GM19467 (cell line): ENCODE measurements around the gene ATF6.
A peak's percentile ranks its signal among the peaks of the same experiment; 100 is the strongest.
"Not testable (repeated sequence)": the region's sequence is repeated elsewhere in the genome, so short reads cannot be mapped to it uniquely, and the experiment has no call there.

Source experiments
- ATAC-seq: cut with Tn5 transposase; IDR thresholded peaks from one replicate; pipeline ENCODE4 v1.9.1; 2021; ENCODE audit warnings: mild to moderate bottlenecking, moderate library complexity; ENCODE audit not compliant: unreplicated experiment

Gene ATF6

DNA sequence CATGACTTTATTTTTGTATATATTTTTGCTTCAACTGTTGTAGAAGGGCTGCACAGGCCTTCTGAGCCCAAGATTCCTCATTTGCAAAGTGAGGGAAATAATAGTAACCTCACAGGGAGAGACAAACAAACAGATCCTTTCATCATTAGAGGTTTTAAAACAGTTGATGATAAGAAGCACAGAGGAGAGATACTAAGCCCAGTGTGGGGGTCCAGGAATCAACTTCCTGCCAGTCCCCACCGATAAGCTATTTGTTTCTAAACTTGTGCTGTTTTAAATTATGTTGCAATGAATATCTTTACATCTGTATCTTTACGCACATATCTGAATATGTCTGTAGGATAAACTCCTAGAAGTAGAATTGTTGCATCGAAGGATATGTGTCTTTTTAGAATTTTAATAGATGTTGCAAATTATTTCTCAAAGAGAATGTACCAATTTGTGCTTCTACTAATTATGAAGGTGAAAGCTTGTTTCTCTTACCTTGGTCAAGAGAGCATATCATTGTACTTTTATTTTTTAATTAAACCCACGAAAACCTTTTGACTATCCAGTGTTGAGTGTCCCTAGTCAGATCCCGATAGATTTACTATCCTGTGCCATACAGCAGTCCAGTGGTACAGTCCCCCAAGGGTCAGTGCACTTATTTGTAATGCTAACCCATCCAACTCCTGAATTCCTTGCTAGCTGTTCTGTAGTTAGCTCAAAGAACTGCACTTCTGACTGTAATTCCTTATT lies 34.0 kb upstream of the ATF6 start:
- ATAC-seq: no peak

DNA sequence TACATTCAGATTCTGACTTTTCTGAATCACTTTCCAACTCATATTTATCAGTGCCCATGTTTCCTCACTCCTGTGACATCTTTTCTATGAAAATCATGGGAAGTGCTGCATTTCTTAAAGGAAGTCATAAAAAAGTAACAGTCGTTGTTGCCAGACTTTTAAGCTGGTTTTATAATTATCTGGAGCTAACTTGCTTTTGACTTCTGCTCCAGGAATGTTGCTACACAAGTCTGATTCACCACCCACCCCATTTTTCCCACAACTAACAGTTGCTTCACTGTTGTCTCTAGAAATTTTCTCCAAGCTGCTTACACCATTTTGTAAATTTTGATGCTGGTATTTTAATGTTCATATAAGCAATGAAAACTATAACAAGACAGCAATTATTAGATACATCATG lies 32.6 kb upstream of the ATF6 start:
- ATAC-seq: no peak

DNA sequence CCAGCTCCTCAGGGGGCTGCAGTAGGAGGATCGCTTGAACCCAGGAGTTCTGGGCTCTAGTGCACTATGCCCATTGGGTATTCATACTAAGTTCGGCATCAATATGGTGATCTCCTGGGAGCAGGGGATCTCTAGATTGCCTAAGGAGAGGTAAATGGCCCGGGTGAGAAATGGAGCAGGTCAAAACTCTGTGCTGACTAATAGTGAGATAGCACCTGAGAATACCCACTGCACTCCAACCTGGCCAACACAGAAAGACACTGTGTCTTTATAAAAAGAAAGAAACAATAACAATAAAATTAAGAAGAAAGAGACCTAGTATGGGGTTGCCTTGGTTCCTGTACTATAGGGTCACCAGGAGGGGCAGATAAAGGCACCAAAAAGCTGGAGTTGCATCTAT lies 30.3 kb upstream of the ATF6 start:
- no peak for ATAC-seq

DNA sequence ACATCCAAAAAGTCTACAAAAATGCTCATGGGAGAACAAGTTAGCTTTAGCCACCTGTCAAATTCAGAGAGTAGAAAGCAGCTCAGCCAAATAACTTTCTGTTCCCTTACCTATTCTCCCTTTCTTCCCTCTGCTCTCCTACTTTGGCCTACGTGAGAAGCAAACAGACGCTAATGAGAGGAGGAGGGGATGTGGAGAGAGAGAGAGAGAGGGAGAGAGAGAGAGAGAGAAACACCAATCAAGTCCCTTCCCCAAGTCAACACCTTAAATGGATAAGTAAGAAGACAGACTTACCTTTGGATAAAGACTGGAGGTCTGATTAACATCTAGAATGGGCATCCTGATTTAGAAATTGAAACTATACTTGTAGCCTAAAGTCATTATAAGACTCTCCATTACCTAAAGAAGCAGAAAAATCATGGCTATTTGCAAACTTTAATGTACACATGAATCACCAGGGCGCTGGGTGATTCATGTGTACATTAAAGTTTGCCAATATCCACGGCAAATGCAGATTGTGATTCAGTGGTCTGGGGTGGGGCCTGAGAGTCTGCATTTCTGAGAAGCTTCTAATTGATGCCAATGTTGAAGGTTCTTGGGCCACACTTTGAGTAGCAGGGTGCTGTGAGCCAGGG lies 29.7 kb upstream of the ATF6 start:
- no peak for ATAC-seq

DNA sequence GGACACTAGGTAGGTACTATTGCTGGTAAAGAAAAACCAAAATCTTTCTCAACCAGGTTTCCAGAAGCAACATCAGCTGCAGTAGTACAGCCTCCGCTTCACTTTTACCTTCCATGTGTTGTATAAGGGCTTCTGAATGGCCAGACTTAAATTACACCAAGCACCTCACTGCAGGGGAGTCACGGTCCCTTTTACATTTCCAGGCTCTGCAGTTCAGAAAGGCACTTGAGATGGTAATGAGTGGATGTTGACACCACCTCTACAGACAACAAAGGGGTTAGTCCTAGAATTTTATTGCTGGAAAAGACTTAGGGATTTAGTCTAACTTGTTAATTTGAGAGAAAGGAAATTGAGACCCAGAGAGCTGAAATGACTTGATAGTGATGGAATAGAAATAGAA lies 28.5 kb upstream of the ATF6 start:
- ATAC-seq: no peak

DNA sequence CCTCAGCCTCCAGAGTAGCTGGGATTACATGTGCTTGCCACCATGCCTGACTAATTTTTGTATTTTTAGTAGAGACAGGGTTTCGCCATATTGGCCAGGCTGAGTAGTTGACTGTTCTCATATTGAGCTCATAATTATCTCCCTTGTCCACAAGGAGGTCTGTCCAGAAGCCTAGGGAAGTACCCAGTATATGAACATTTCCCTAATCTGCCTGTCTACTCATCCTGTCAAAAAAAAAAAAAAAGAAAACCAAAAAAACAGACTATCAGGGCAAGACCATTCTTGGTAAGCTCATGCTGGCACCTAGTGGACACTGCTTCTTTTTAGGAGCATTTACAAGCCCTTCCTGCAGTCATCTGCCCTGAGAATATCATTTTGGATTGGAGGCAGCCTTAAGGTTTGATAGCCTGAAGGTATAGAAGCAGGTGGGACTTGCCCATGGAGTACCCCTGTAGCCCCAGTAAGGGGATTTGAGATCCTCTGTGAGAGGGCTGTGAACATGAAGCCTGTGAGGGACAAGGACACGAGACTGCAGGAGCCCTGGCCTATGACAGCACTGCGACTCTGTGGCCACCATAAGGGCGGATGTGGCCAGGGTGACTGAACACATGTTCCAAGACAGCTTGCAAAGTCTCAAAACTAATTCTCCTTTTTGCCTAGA lies 27.4 kb upstream of the ATF6 start:
- peak; percentile 48 for ATAC-seq

DNA sequence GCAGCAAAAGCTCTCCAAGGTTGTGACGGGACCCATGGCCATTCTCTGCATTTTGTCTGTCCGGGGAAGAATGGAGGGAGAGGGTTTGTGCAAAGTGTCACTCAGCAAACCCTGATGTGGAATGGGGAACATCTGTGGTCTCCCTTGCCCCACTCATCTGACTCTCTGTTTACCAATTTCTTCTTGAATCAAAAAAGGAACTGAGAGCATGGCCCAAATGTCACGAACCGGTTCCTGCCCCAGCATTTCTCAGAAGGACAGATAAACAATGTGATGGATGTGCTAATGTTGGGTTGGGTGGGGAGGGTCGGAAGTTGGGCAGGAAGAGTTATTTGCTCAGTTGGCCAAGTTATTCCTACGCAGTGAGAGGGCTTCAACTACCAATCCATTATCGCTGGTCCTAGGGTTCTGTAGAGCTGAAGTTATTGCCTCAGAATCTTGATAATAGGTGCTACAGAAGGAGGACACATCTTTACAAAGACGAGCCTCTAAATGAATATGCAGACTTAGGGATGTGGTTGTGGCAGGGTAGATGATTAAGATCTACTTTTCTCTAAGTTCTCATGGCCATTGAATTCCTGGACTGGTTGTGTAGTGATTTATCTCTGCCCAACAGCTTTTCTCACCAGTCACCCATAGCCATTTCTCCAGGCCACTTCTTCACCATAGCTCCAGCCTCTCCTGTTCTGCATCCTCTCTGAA lies 26.1 kb upstream of the ATF6 start:
- ATAC-seq: no peak

DNA sequence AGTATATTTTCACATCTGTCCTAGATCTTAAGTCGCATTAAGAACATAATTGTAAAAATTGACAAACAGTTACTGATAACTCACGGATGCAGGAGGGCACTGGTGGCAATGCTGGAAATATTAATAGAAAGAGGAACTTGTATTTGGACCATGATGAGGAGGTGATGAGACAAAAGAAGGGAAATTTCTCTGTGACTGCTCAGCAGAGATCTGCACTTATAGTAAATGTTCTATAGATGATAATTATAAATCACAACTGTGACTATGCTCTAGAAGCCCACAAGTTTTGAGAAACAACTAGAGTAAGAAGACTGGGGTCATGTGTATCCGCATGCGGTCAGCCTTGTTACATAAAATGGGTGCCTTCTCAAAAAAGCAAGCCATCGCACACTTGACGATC lies 25.2 kb upstream of the ATF6 start:
- no peak for ATAC-seq

DNA sequence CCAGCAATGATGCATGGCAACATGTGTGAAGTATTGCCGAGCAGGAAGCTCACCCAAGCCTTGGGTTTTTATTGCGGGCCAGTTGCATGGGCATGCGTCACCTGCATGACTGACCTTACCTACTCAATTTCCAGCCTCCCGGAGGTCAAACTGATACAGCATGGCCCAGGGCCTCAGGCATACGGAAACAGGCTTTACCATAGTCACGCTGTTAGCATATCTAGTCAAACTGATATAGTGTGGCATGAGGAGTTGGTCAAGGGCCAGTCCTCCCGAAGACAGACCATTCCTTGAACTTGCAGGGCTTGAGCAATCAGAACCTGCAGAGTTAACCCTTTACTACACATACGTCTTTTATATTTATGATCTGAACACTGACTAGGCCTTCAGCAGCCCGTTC lies 22.9 kb upstream of the ATF6 start:
- no peak for ATAC-seq

DNA sequence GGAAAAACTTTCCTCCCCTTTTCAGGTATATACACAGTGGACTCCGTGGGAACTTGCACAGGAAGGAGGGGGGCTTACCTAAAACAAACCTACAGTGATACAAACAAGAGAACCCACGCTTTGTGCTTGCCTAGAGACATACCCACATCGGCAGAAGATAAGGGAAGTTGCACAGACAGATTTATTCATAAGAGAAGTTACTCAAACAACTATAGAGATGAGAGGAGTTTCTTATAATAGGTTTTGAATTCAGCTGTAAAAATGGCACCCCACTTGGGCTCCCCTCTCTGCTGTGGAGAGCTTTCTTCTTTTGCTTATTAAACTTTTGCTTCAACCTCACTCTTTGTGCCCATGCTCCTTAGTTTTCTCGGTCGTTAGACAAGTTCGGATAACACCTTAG lies 18.3 kb upstream of the ATF6 start:
- no peak for ATAC-seq

DNA sequence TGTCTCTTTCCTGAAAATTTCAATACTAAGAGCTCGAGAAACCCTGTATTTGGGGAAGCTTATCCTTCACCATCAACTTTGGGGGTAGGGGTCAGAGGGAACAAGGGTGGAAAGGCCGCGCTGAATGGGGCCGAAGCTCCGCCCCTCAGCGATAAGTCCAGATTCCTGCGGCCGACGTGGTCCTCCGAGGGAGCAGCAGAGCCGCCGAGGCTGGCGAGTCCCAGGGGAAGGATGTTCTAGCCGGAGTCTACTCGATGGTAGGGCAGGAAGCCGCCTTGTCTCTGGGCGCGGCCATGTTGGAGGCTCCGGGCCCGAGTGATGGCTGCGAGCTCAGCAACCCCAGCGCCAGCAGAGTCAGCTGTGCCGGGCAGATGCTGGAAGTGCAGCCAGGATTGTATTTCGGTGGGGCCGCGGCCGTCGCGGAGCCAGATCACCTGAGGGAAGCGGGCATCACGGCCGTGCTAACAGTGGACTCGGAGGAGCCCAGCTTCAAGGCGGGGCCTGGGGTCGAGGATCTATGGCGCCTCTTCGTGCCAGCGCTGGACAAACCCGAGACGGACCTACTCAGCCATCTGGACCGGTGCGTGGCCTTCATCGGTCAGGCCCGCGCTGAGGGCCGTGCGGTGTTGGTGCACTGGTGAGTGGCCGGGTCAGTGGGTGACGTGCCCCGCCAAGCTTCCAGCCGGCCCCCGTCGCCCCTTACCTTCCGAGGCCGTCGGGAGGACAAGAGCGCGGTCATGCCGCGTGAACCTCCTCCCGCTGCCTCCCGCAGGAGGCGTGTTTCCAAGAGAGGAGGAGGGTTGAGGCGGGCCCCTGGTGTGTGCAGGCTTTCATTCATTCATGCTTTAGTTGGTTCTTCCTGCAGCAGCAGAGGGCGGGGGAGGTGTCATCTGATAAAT lies 16.4 kb upstream of the ATF6 start, which contains the start of gene DUSP12:
Gene DUSP12, plus strand, starts transcription at position 278 of the 899 bp plus-strand sequence. Its CDS starts 16 bp downstream, at position 294.
- peak; percentile 94 for ATAC-seq

DNA sequence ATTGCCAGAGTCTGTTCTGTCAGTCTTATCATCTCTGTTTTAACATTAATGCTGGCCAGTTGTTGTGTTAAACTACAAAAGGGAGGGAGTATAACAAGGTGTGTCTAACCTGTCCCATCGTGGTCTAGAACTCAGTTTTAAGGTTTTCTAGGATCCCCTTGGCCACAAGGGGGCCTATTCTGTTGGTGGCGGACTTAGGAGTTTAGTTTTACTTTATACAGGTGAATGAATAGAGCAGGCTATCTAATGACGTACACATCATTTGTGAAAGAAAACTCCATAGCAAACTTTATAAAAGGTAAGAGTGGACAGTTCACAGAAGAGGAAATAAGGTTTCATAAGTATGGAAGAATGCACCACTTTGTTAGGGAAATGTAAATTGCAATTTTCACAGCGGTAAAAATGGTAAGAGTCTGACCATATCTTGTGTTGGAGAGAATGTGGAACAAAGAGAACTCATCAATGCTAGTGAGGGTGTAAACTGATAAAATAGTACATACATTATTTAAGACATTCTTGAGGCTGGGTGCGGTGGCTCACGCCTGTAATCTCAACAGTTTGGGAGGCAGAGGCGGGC lies 2.5 kb upstream of the ATF6 start:
- ATAC-seq: no peak

DNA sequence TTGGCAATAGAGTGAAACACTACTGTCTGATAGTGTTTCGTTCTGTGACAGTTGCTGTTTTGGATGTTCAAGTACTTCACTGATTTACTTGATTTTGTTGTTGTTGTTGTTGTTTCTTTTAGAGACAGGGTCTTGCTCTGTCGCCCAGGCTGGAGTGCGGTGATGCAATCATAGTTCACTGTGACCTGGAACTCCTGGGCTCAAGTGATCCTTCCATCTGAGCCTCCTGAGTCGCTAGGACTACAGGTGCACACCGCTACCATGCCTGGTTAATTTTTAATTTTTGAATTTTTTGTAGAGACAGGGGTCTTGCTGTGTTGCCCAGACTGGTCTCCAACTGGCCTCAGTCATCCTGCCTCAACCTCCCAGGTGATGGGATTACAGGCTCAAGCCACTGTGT lies 2.3 kb downstream of the ATF6 start:
- ATAC-seq: no peak

DNA sequence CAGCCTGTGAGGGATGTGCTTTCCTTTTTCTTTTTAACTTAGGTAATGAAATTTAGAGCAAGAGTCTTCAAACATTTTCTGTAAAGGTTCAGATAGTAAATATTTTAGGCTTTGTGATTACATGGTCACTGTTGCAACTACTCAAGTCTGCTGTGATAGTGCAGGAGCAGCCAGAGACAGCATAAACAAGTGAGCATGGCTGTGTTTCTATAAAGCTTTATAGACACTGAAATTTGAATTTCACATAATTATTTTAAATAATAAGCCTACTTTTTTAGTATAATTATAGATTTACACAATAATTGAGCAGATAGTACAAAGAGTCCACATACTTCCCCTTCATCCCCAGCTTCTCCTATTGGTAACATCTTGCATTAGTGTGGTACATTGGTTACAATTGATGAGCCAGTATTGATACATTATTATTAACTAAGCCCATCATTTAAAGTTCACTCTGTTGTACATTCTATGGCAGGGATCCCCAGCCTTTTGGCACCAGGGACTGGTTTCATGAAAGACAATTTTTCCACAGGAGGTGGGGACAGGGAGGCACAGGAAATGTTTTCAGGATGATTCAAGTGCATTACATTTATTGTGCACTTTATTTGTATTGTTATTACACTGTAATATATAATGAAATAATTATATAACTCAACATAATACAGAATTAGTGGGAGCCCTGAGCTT lies 3.0 kb downstream of the ATF6 start:
- no peak for ATAC-seq

DNA sequence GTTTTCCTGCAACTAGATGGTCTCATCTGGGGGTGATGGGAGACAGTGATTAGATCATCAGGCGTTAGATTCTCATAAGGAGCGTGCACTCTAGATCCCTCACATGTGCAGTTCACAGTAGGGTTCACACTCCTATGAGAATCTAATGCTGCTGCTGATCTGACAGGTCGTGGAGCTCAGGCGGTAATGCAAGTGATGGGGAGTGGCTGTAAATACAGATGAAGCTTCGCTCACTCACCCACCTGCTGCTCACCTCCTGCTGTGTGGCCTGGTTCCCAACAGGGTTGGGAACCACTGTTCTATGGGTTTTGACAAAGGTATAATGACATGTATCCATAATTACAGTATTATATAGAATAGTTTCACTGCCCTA lies 3.5 kb downstream of the ATF6 start:
- ATAC-seq: not testable (repeated sequence)

DNA sequence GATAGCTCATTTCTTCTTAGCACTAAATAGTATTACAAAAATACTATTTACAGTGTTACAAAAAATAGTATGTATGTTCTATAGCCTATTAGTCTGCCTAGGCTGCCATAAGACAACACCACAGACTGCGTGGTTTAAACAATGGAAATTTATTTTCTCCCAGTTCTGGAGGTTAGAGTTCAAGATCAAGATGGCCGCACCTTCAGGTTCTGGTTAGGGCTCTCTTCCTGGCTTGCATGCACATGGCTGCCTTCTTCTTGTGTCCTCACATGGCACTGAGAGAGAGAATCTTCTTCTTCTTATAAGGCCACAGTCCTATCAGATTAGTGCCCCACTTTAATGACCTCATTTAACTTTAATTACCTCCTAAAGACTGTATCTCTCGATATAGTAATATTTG lies 4.1 kb downstream of the ATF6 start:
- ATAC-seq: no peak

DNA sequence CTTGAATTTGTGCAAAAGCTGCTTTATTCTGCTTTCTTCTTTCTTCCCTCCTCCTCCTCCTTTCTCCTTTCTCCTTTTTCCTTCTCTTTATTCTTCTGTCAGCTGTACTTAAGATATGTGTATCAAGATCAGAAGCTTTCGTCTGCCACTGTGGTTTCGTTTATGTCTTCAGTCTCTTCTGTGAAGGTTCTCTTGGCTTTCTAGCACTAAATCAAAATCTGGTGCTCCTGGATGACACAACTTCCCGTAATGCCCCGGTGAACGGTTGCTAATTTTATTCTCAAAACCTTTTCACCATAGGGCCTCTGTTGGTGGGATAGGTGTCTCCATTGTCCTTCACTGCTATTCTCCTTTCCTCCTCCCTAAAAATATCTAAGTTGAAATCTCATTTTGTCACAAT lies 5.0 kb downstream of the ATF6 start:
- no peak for ATAC-seq

DNA sequence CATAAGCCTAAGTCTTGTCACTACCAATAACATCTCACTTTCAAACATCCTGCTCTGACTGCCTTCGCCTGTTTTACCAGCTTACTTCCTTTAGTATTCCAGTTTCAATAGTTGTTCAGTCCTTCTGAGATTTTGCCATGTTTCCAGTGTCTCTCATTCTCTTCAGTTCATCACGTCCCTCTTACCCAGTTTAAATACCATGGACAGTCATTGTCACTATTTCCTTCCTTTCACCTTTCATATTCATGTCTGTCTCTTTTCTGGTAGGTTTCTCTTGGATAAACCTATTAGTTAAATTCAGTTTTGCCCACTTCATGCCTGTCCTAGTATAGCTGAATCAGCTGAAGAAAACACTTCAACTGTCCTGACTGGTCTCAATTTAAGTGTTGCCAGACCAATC lies 5.9 kb downstream of the ATF6 start:
- no peak for ATAC-seq

DNA sequence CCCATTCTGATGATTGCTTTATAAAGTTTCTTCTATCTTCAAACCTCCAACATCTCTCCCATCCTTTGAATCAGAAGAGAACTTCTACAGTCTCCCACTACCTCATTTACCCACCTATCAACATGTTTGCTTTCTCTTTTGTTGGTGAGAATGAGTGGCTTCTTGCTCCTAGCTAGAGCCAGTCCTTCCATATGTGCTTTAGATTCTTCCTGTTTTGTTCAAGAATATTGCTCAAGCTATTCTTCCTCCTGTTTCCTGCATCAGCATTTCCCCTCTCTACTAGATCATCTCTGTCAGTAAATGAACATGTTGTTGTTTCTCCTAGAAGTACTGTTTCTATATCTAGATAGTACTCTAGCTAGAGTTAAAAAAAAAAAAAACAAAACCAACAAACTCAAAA lies 6.3 kb downstream of the ATF6 start:
- no peak for ATAC-seq

DNA sequence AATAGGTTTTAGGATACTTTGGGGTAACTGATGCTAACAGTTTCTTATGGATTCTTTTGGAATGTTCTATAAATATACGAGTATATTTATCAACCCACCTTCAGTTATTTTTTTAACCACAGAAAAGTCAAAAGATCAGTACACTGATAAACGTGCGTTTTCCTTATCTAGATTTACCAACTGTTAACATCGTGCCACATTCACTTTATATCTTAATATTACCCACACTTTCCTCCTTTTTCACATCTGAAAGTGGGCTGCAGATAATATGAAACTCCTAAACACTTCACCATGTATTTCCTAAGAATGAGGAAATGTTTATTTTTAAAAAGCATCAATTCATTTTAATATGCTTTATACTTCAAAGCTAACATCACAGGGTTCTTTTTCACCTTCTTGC lies 7.7 kb downstream of the ATF6 start:
- no peak for ATAC-seq
